Fibroblast of pulmonary artery (primary cell): ENCODE data around the gene ZNF385A.

Source experiments
- DNase-seq: peaks from one replicate; pipeline ENCODE4 v3.0.0-alpha.2; 2010; ENCODE audit warnings: low read depth
- H3K4me3 ChIP-seq: replicated peaks from 2 replicates; pipeline ENCODE4 v1.5.1; 2011; ENCODE audit warnings: low read depth, mild to moderate bottlenecking, control low read depth, low read length, moderate library complexity
- TF ChIP-seq, protein P1 (sequence below): IDR thresholded peaks from 2 replicates; pipeline ENCODE4 v1.5.1; 2011; ENCODE audit warnings: mild to moderate bottlenecking, control low read depth, low read length, inconsistent platforms; ENCODE audit errors: missing control alignments

Gene ZNF385A

GRCh38 chr12:54420766-54421144 is 36.2 kb upstream of the ZNF385A start:
- DNase-seq, result peak; percentile 34
- no peak overlapping the region for H3K4me3 ChIP-seq
- TF ChIP-seq, protein P1, sequence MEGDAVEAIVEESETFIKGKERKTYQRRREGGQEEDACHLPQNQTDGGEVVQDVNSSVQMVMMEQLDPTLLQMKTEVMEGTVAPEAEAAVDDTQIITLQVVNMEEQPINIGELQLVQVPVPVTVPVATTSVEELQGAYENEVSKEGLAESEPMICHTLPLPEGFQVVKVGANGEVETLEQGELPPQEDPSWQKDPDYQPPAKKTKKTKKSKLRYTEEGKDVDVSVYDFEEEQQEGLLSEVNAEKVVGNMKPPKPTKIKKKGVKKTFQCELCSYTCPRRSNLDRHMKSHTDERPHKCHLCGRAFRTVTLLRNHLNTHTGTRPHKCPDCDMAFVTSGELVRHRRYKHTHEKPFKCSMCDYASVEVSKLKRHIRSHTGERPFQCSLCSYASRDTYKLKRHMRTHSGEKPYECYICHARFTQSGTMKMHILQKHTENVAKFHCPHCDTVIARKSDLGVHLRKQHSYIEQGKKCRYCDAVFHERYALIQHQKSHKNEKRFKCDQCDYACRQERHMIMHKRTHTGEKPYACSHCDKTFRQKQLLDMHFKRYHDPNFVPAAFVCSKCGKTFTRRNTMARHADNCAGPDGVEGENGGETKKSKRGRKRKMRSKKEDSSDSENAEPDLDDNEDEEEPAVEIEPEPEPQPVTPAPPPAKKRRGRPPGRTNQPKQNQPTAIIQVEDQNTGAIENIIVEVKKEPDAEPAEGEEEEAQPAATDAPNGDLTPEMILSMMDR, result no peak

- peak; percentile 75 for DNase-seq
These were observed 34.8 kb upstream of the ZNF385A start, which contains the start of gene ITGA5 for GRCh38 chr12:54419088-54419887. Gene ITGA5, minus strand, starts transcription at chr12:54419266. Its CDS starts 68 bp downstream, at chr12:54419198.

DNA sequence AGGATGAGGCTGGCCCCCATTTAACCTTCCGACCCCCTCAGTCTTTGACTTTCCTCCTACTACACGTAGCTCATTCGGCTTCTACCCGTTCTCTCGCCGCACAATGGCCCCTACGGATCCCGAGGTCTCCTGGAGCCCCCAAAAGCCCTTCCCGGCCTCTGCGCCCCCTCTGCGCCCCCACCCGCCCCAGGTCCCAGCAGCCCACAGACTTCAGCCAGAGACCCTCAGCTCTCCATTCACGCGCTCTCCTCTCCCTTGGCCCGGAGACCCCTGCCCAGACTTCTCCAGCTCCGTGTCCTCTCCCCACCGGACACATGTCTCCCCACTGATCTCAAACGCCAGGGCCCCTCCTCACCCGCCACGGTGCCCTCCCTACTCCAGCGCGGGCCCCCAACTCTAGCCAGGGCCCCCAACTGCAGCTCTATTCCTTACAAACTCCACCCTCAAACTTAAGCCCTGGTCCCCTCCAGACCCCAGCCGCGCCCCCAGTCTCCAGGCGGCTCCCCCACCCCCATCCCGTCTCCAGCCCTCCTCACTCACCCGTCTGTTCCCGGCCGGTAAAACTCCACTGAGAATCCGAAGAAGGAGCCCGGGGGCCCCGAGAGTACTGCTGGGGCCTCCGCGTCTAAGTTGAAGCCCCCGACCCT is 34.0 kb upstream of the ZNF385A start:
- TF ChIP-seq, protein P1, result no peak
- peak overlapping the region; percentile 93 for H3K4me3 ChIP-seq
- no peak for DNase-seq

More at GRCh38 chr12:54419088-54419887, 34.8 kb upstream of the ZNF385A start, which contains the start of gene ITGA5:
- H3K4me3 ChIP-seq, result peak within 1 kb of the TSS; percentile 93
- TF ChIP-seq, protein P1, result no peak

- TF ChIP-seq, protein P1, result no peak
- DNase-seq, result no peak
- H3K4me3 ChIP-seq, result peak overlapping the region; percentile 93
These were observed 33.3 kb upstream of the ZNF385A start for GRCh38 chr12:54417712-54418440.

- peak overlapping the region; percentile 93 for H3K4me3 ChIP-seq
- TF ChIP-seq, protein P1, result no peak
- peak; percentile 25 for DNase-seq
These were observed 32.4 kb upstream of the ZNF385A start for GRCh38 chr12:54416687-54417603.
